Vagina (tissue), 2 donors: ENCODE results near the gene RFX4. TPM values are rescaled to one million over a fixed set of nuclear protein-coding genes. Genes with fewer than 3 reads are reported as not detected.

ENCODE experiments used
- DNase-seq, 2 donors: peaks; one replicate each; pipeline ENCODE4 v3.0.0-alpha.2; 2017; ENCODE audit errors: extremely low spot score in 2 of 2
- H3K27ac ChIP-seq: fragments of 200-600 bp; sonication (generic); one replicate; pipeline ENCODE4 v1.5.1; 2019
- H3K27me3 ChIP-seq: fragments of 200-600 bp; sonication (generic); one replicate; pipeline ENCODE4 v1.5.1; 2019
- H3K36me3 ChIP-seq, 2 donors: fragments of 200-600 bp; sonication (generic); one replicate each; pipeline ENCODE4 v1.5.1; 2017 to 2019
- H3K4me1 ChIP-seq: fragments of 200-600 bp; sonication (generic); one replicate; pipeline ENCODE4 v1.5.1; 2019
- H3K4me3 ChIP-seq, 2 donors: fragments of 200-600 bp; sonication (generic); 1 replicate in 1 of 2; 2 replicates in 1 of 2; pipeline ENCODE4 v1.5.1; 2016 to 2019
- H3K9me3 ChIP-seq: fragments of 200-600 bp; sonication (generic); one replicate; pipeline ENCODE4 v1.5.1; 2019
- CTCF ChIP-seq, 3 experiments: fragments of 450-650 bp in 2 of 3; fragments of 200-600 bp in 1 of 3; sonication (generic) in 1 of 3; IDR thresholded peaks; one replicate each; pipeline ENCODE4 v1.5.1; 2017 to 2019; ENCODE audit warnings: antibody characterized with exemption in 3 of 3, mild to moderate bottlenecking in 2 of 3, moderate library complexity in 2 of 3
- POLR2A ChIP-seq, 2 donors: fragments of 450-650 bp; IDR thresholded peaks; one replicate each; pipeline ENCODE4 v1.6.1; 2017; ENCODE audit warnings: antibody characterized with exemption in 2 of 2, mild to moderate bottlenecking in 2 of 2, moderate library complexity in 2 of 2
- POLR2AphosphoS5 ChIP-seq, 2 donors: sonication (generic); formaldehyde crosslinking; IDR thresholded peaks; one replicate each; pipeline ENCODE4 v1.9.0; 2017; ENCODE audit warnings: antibody characterized with exemption in 2 of 2, mild to moderate bottlenecking in 2 of 2, low read depth in 1 of 2; ENCODE audit not compliant: insufficient read depth in 1 of 2
- intact Hi-C: fragments of 100-400 bp; cut with DNase I; formaldehyde crosslinking; loops from one replicate; pipeline ENCODE4 v1.15.1; 2023
- total RNA-seq: library from RNA; depleted of rRNA; stranded (reverse); fragments of >200 nt; gene quantifications from one replicate; pipeline ENCODE4 v1.2.3, GENCODE V29; 2016

Gene RFX4
- total RNA-seq, 1 donor from 2014 or later: not detected

- intact Hi-C loops: no loop called here
- Histone ChIP-seq H3K36me3 (no peaks in the 10 kb centered on the region), H3K9me3 (no peaks in the 10 kb centered on the region), H3K4me3 (no peak overlapping the region), H3K4me1 (no peaks in the 10 kb centered on the region), H3K27ac (no peak overlapping the region), H3K27me3 (no peaks in the 10 kb centered on the region)
- no peak for DNase-seq
- TF ChIP-seq POLR2AphosphoS5 (IDR thresholded peaks at IDR 0.05; ENCODE audit: insufficient read depth in 1 of 2, low read depth in 1 of 2) (no peak), POLR2A (IDR thresholded peaks at IDR 0.05) (no peak), CTCF (IDR thresholded peaks at IDR 0.05) (no peak)
Measured at GRCh38 chr12:106632797-106633450, 50.1 kb downstream of the RFX4 start.

GRCh38 chr12:106633451-106633823 lies 50.6 kb downstream of the RFX4 start:
- Histone ChIP-seq H3K36me3 (no peaks in the 10 kb centered on the region), H3K4me1 (no peaks in the 10 kb centered on the region), H3K27ac (no peak overlapping the region), H3K9me3 (no peaks in the 10 kb centered on the region), H3K27me3 (no peaks in the 10 kb centered on the region), H3K4me3 (no peak overlapping the region)
- no peak for DNase-seq
- TF ChIP-seq POLR2AphosphoS5 (IDR thresholded peaks at IDR 0.05; ENCODE audit: insufficient read depth in 1 of 2, low read depth in 1 of 2): no peak
- no peak for TF ChIP-seq POLR2A (IDR thresholded peaks at IDR 0.05)
- no peak for TF ChIP-seq CTCF (IDR thresholded peaks at IDR 0.05)
- intact Hi-C loops: no loop called here

- Histone ChIP-seq H3K27me3 (no peaks in the 10 kb centered on the region), H3K4me3 (no peak overlapping the region), H3K27ac (no peak overlapping the region), H3K9me3 (no peaks in the 10 kb centered on the region), H3K4me1 (no peaks in the 10 kb centered on the region), H3K36me3 (no peaks in the 10 kb centered on the region)
- TF ChIP-seq POLR2A (IDR thresholded peaks at IDR 0.05): no peak
- no peak for TF ChIP-seq POLR2AphosphoS5 (IDR thresholded peaks at IDR 0.05; ENCODE audit: insufficient read depth in 1 of 2, low read depth in 1 of 2)
- TF ChIP-seq CTCF (IDR thresholded peaks at IDR 0.05): no peak
- no peak for DNase-seq
- intact Hi-C loops: no loop called here
Measured at GRCh38 chr12:106634206-106634605, 51.4 kb downstream of the RFX4 start.

DNA sequence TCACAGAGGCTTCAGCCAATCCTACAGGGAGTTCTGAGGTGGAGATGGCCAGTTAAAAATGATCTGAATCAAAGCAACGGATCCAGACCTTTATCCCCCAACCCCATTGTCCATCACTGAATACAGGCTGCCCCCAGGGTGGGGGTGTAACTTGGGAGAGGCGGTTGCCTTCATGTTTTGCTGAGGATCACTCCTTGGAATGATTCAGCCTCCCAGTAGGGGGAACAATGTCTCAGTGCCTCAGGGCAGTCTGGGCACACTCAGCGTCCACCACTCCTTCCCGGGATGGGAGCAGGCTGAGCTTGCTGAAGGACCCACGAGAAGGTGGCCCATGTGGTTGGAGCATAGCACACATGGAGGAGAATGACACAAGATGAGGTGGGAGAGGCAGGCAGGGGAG lies 60.2 kb downstream of the RFX4 start:
- H3K36me3 ChIP-seq: no peaks in the 10 kb centered on the region
- intact Hi-C loops: no loop called here
- H3K9me3 ChIP-seq: no peaks in the 10 kb centered on the region
- no peak for TF ChIP-seq POLR2AphosphoS5 (IDR thresholded peaks at IDR 0.05; ENCODE audit: insufficient read depth in 1 of 2, low read depth in 1 of 2)
- no peak for TF ChIP-seq POLR2A (IDR thresholded peaks at IDR 0.05)
- TF ChIP-seq CTCF (IDR thresholded peaks at IDR 0.05): no peak
- no peak overlapping the region for H3K27ac ChIP-seq
- no peaks in the 10 kb centered on the region for H3K27me3 ChIP-seq
- no peaks in the 10 kb centered on the region for H3K4me1 ChIP-seq
- no peak for DNase-seq
- no peak overlapping the region for H3K4me3 ChIP-seq

GRCh38 chr12:106644335-106645073 lies 61.7 kb downstream of the RFX4 start:
- no peak overlapping the region for H3K4me3 ChIP-seq
- no peaks in the 10 kb centered on the region for H3K36me3 ChIP-seq
- no peaks in the 10 kb centered on the region for H3K9me3 ChIP-seq
- DNase-seq: no peak
- intact Hi-C loops: no loop called here
- H3K4me1 ChIP-seq: no peaks in the 10 kb centered on the region
- H3K27ac ChIP-seq: no peak overlapping the region
- H3K27me3 ChIP-seq: no peaks in the 10 kb centered on the region
- TF ChIP-seq POLR2AphosphoS5 (IDR thresholded peaks at IDR 0.05; ENCODE audit: insufficient read depth in 1 of 2, low read depth in 1 of 2) (no peak), POLR2A (IDR thresholded peaks at IDR 0.05) (no peak), CTCF (IDR thresholded peaks at IDR 0.05) (no peak)
